Breast epithelium (tissue), 4 donors: ENCODE measurements around the gene OR2A7. TPM values are rescaled to one million over a fixed set of nuclear protein-coding genes. Genes with fewer than 3 reads are reported as not detected.
"Not testable (repeated sequence)": the region's sequence is repeated elsewhere in the genome, so short reads cannot be mapped to it uniquely, and the experiment has no call there.

ENCODE experiments used
- DNase-seq, 2 donors: peaks; one replicate each; pipeline ENCODE4 v3.0.0-alpha.2; 2019; ENCODE audit warnings: low spot score in 2 of 2
- H3K27ac ChIP-seq, 2 donors: fragments of 200-600 bp; sonication (generic) in 1 of 2; one replicate each; pipeline ENCODE4 v1.5.1; 2016 to 2019; ENCODE audit warnings: mild to moderate bottlenecking in 1 of 2
- H3K27me3 ChIP-seq, 2 donors: fragments of 200-600 bp; sonication (generic) in 1 of 2; one replicate each; pipeline versions ENCODE4 v1.5.1 to v1.6.0; 2017 to 2019; ENCODE audit warnings: control low read depth in 1 of 2, mild to moderate bottlenecking in 1 of 2
- H3K36me3 ChIP-seq: fragments of 200-600 bp; one replicate; pipeline ENCODE4 v1.5.1; 2019
- H3K4me1 ChIP-seq, 2 donors: fragments of 200-600 bp; sonication (generic); one replicate each; pipeline ENCODE4 v1.5.1; 2016 to 2019; ENCODE audit warnings: control low read depth in 1 of 2
- H3K4me3 ChIP-seq, 3 donors: fragments of 200-600 bp; sonication (generic); 1 replicate in 2 of 3; 2 replicates in 1 of 3; pipeline ENCODE4 v1.5.1; 2016 to 2019; ENCODE audit warnings: mild to moderate bottlenecking in 3 of 3, moderate library complexity in 2 of 3
- H3K9me3 ChIP-seq, 2 donors: fragments of 200-600 bp; sonication (generic) in 1 of 2; one replicate each; pipeline ENCODE4 v1.5.1; 2016 to 2019; ENCODE audit warnings: control low read depth in 1 of 2
- intact Hi-C: fragments of 100-400 bp; cut with DNase I; formaldehyde crosslinking; loops from one replicate; pipeline ENCODE4 v1.15.1; 2023; ENCODE audit warnings: low total_unique reads
- total RNA-seq, 3 donors: library from RNA; depleted of rRNA; stranded (reverse); fragments of >200 nt; gene quantifications; one replicate each; pipeline ENCODE4 v1.1.0, GENCODE V29; 2016

Gene OR2A7, protein sequence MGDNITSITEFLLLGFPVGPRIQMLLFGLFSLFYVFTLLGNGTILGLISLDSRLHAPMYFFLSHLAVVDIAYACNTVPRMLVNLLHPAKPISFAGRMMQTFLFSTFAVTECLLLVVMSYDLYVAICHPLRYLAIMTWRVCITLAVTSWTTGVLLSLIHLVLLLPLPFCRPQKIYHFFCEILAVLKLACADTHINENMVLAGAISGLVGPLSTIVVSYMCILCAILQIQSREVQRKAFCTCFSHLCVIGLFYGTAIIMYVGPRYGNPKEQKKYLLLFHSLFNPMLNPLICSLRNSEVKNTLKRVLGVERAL
- 10 to 100 TPM in 2 of 3 donors, 1 to 10 TPM in 1; 4.2 to 59.0 (median 14.7) TPM for total RNA-seq

- DNase-seq, H3K4me1 ChIP-seq, H3K9me3 ChIP-seq, H3K27me3 ChIP-seq, intact Hi-C loops, H3K36me3 ChIP-seq, H3K27ac ChIP-seq, H3K4me3 ChIP-seq: not testable (repeated sequence)
Measured at GRCh38 chr7:144264692-144265091, at the start of gene OR2A7. OR2A7 (minus strand) TSS chr7:144264792; CDS start chr7:144259628, 5,164 bp downstream.

- H3K4me3 ChIP-seq, intact Hi-C loops, DNase-seq, H3K36me3 ChIP-seq, H3K27me3 ChIP-seq, H3K27ac ChIP-seq, H3K4me1 ChIP-seq, H3K9me3 ChIP-seq: not testable (repeated sequence)
Measured at GRCh38 chr7:144311872-144312469, 47.4 kb upstream of the OR2A7 start, which contains the start of gene OR2A1. OR2A1 (plus strand) TSS chr7:144312419; CDS start chr7:144318125, 5,706 bp downstream.

DNA sequence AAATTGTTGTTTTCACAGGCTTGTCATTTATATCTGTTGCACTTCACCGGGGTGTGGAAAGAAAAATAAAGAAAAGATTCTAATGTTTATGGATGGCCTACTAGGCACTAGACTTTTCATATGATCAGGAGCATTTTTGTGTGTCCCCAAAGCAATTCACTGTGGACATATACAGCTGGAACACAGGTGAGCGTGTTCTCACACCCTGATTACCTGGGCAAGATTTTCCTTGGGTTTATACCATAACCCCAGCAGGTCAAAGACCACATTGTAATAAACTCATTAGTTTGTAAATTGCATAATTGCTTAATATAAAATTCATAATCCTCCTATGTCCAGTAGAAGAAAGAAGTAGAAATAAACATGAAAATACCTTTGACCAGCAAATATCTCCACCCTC lies 46.6 kb upstream of the OR2A7 start:
- H3K4me3 ChIP-seq, H3K4me1 ChIP-seq, H3K9me3 ChIP-seq, DNase-seq, intact Hi-C loops, H3K27ac ChIP-seq, H3K36me3 ChIP-seq, H3K27me3 ChIP-seq: not testable (repeated sequence)

- H3K36me3 ChIP-seq, H3K9me3 ChIP-seq, H3K4me3 ChIP-seq, DNase-seq, H3K27ac ChIP-seq, intact Hi-C loops, H3K4me1 ChIP-seq, H3K27me3 ChIP-seq: not testable (repeated sequence)
Measured at GRCh38 chr7:144309702-144310101, 45.1 kb upstream of the OR2A7 start.

DNA sequence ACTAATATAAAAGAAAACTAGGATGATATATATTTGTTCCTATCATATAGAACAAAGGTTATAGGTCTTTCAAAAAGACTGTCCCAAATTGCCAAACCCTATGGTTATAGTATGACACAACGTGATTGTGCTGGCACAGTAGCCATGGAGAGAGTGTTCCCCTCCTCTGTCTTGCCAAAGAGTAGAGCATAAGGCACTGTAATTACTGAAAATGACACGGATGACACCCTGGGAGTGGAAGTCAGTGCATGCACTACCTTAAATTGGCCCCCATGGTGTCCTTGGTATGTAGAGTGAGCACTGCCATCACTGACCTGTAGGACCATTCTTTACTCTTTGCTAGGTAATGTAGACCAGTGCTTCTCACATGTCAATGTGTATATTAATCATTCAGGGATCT lies 40.6 kb upstream of the OR2A7 start:
- H3K9me3 ChIP-seq, H3K4me1 ChIP-seq, H3K4me3 ChIP-seq, H3K27me3 ChIP-seq, H3K27ac ChIP-seq, DNase-seq, intact Hi-C loops, H3K36me3 ChIP-seq: not testable (repeated sequence)

- H3K4me1 ChIP-seq, H3K27me3 ChIP-seq, H3K4me3 ChIP-seq, H3K9me3 ChIP-seq, DNase-seq, H3K27ac ChIP-seq, intact Hi-C loops, H3K36me3 ChIP-seq: not testable (repeated sequence)
Measured at GRCh38 chr7:144303607-144304006, 39.0 kb upstream of the OR2A7 start.

GRCh38 chr7:144302578-144303303 lies 38.1 kb upstream of the OR2A7 start:
- DNase-seq, H3K4me1 ChIP-seq, H3K27ac ChIP-seq, H3K27me3 ChIP-seq, H3K9me3 ChIP-seq, intact Hi-C loops, H3K4me3 ChIP-seq, H3K36me3 ChIP-seq: not testable (repeated sequence)

- peak overlapping the region in 2 of 3 donors; percentile 15 to 39 for H3K4me3 ChIP-seq
- intact Hi-C loops = not testable (repeated sequence)
Measured at GRCh38 chr7:144293794-144294499, 29.4 kb upstream of the OR2A7 start.

DNA sequence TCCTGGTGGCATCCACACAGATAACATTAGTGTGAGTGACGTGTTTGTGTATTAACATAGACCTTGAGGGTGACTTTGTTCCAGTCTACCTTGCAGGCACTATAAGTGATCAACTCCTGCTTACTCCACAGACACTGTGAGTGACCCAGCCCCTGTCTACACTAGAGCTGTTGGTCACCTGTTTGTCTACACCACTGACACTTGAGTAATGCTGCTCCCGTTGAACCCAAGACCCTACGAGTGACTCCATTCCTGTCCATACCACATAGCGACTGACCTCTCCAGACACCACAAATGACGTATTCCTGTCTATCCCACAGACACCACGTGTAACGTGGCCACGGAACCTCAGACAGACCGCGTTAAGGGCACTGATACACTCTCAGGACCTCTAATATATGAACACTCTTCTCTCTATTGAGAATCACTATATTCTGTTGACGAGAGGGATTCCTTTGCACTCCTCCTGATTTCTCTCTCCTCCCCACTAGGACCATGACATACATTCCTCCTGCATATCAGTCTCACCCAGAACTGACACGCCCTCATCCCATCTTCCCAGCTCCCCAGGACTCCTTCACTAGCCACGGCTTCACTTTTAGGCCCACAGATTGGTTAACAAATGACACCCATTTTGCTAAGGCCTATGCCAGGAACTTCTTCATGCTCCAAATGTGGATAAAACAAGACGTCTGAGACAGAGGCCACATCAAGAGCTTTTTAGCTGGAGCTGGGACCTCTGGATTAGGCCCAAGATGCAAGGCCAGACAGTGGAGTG lies 28.0 kb upstream of the OR2A7 start:
- H3K36me3 ChIP-seq, H3K27me3 ChIP-seq, intact Hi-C loops, H3K4me1 ChIP-seq, H3K27ac ChIP-seq, H3K9me3 ChIP-seq, DNase-seq: not testable (repeated sequence)
- H3K4me3 ChIP-seq = peak overlapping the region in 2 of 3 donors; percentile 21 to 43

More at GRCh38 chr7:144293794-144294499, 29.4 kb upstream of the OR2A7 start:
- not testable (repeated sequence) for DNase-seq, H3K27me3 ChIP-seq, H3K4me1 ChIP-seq, H3K36me3 ChIP-seq, H3K9me3 ChIP-seq, H3K27ac ChIP-seq

GRCh38 chr7:144291607-144292006 lies 27.0 kb upstream of the OR2A7 start:
- H3K4me3 ChIP-seq, H3K27ac ChIP-seq, H3K9me3 ChIP-seq, DNase-seq, intact Hi-C loops, H3K4me1 ChIP-seq, H3K27me3 ChIP-seq, H3K36me3 ChIP-seq: not testable (repeated sequence)

DNA sequence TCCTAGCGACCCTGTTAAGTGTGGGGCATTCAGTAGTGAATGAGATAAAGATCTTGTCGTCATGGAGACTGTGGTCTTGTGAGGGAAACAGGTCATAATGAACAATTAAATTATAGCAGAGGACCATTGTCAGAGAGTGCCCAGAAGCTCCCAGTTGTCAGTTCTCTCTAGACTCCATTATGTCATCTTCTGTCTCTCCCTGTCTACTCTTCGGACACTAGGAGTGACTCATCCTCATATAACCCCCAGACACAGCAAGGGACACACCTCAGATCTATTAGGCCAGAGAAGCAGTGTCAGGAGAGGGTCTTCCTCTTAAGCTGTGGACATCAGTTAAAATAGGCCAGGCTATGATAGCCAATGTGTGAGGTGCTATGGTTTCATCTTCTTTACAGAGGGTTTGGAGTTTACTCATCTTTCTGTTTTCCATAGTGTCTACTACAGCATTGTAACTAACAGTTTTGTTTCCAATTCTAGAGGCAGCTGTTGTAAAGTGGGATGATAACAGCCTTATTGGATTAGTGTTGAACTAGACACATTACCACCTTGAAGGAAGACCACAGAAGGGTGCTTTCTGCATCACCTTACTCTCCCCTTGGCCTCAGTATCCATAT lies 22.7 kb upstream of the OR2A7 start:
- DNase-seq, intact Hi-C loops, H3K36me3 ChIP-seq: not testable (repeated sequence)

GRCh38 chr7:144283716-144284115 lies 19.1 kb upstream of the OR2A7 start:
- H3K36me3 ChIP-seq, H3K27ac ChIP-seq, H3K9me3 ChIP-seq, H3K27me3 ChIP-seq, H3K4me1 ChIP-seq, H3K4me3 ChIP-seq, DNase-seq, intact Hi-C loops: not testable (repeated sequence)

More for the DNA sequence above, 22.7 kb upstream of the OR2A7 start:
- not testable (repeated sequence) for H3K27me3 ChIP-seq, H3K27ac ChIP-seq, H3K9me3 ChIP-seq, H3K4me3 ChIP-seq, H3K4me1 ChIP-seq
